Activated naive CD4-positive, alpha-beta T cell treated with Interleukin-2 at 50 U/mL for 16 hours (primary cell): ENCODE measurements around the gene GNG3.
"Not testable (repeated sequence)": the region's sequence is repeated elsewhere in the genome, so short reads cannot be mapped to it uniquely, and the experiment has no call there.

Experiments used
- DNase-seq: peaks from one replicate; pipeline ENCODE4 v3.0.0-alpha.2; 2020

GNG3 gene

GRCh38 chr11:62724171-62724570 is 16.7 kb downstream of the GNG3 start:
- DNase-seq: no peak

DNA sequence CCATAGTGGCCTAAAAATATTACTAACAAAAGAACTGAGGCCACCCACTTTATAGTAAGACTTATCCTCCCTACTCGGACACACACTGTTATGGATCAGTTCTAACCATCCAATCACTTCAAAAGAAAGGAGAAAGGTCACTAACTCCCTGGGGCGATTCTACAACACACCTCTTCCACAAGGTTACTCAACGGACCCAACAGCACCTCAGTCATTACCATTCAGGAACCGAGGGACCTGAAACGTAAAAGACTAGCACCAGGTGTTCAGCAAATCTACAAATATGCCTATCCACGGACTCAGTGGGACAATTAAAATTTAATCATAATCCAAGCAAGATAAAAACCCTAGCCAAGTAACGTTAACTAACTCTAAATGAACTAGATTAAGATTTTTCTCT is 18.2 kb downstream of the GNG3 start:
- DNase-seq: no peak

DNA sequence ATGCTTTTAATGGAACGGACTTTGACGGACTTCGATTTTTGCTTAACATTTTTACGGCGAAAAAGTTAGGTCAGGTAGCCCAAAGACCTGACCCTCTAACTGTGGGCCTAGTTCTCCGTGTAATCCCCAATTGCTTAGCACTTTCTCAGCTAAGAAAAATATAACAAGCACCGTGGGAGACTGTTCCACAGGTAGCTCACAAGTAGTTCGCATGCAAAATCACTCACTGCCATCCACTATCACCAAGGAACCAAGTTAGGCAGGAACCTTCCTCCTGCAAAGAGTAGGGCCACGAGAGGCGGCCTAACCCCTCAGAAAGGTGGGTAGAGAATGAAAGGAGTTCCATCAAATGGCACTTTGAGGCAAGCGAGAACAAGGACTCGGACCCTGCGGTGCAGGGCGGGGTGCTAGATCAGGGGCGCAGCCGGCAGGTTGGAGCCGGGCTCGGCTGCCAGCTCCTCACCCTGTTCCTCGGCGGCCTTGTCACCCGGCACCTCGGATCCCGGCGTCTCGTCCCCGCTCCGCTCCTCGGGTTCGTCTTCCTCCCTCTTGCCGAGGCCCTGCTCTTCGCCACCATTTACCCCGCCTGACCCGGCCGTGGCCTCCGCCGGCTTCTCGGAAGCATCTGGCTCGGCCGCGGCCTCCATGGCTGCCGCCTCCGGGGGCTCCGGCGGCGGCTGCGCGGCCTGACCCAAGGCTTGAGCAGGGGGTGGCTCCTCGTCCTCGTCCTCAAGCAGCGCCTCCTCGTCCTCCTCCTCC is 18.9 kb downstream of the GNG3 start:
- DNase-seq: no peak

DNA sequence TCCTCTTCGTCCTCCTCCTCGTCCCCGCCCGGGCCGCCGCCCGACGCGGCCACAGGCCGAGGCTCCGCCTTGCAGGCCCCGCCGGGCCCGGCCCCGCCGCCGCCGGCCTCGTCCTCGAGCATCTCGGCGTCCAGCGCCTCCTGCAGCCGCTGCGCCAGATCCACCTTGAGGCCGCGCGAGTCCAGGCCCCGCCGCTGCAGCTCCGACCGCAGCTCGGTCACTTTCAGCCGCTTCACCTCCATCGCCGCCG is 19.4 kb downstream of the GNG3 start:
- DNase-seq: no peak

DNA sequence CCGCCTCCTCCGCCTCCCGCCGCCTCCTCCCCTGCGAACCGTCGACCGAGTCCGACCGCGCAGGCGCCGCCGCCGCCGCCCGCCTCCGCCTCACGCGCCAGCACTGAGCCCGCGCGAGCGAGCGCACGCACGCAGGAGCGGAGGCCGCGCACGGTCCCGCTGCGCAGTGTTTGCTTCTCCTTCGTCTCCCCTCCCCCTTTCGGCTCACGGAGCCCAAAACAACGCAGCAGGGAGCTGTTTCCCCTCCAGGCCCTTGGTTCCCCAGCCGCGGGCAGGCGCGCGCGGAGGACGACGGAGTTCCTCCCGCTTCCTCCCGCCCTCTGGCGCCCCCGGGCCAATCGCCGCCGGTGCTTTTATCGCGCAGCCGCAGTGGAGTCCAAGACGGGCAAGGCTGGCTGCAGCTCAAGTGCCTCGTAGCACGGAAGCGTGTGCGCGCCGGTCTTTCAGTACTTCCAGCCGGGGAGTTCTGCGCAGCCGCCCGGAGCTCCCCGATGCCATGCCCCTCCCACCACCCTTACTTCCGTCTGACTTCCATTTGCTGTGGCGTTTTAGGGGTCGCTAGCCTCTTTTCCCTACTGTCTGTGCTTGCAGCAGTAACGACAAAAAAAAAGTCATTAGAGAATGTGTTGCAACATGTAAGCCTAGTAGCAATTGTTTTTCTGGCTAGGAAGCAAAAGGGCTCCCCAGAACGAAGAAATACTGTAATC is 19.8 kb downstream of the GNG3 start, which contains the start of gene HNRNPUL2:
Gene HNRNPUL2, minus strand, starts transcription at position 293 of the 707 bp plus-strand sequence. CDS start 301 bp downstream, outside the sequence.
- peak; percentile 99 for DNase-seq

- DNase-seq: peak; percentile 82
These were observed 20.3 kb downstream of the GNG3 start for GRCh38 chr11:62727872-62728170.

- DNase-seq: peak; percentile 85
These were observed 20.9 kb downstream of the GNG3 start, which contains the start of gene TTC9C for GRCh38 chr11:62728171-62728988. Gene TTC9C, plus strand, starts transcription at chr11:62728486. Its CDS starts 363 bp downstream, at chr11:62728849.

GRCh38 chr11:62730076-62730475 is 22.6 kb downstream of the GNG3 start:
- not testable (repeated sequence) for DNase-seq

DNA sequence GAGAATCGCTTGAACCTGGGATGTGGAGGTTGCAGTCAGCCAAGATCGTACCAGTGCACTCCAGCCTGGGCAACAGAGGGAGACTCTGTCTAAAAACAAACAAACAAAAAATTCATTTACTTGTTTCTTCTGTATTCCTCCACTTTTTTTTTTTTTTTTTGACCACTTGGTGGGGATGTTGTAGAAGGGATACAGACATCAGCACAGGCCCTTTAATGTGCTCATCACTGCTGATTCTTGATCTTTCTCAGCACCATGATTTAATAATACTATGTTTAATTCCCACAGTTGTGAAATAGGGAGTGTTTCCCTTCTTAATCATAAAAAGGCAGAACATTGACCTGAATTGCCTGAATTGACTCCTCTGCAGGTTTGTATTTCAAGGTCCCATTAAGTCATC is 25.4 kb downstream of the GNG3 start:
- DNase-seq: no peak

- no peak for DNase-seq
These were observed 29.7 kb downstream of the GNG3 start for GRCh38 chr11:62737196-62737595.

- DNase-seq: no peak
These were observed 40.1 kb downstream of the GNG3 start for GRCh38 chr11:62747475-62748160.

DNA sequence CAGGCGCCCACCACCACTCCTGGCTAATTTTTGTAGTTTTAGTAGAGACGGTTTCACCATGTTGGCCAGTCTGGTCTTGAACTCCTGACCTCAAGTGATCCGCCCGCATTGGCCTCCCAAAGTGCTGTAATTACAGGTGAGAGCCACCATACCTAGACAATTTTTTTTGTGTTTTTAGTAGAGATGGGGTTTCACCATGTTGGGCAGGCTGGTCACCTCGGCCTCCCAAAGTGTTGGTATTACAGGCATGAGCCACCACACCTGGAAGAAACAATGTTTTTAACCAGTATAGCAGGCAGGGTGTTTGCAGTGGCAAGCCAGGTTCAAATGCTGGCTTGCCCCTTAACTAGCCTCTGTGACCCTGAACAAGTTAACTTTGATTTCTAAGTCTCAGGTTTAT is 42.5 kb downstream of the GNG3 start:
- not testable (repeated sequence) for DNase-seq

GRCh38 chr11:62752177-62752785 is 44.8 kb downstream of the GNG3 start:
- no peak for DNase-seq

GRCh38 chr11:62752994-62753735 is 45.7 kb downstream of the GNG3 start:
- DNase-seq: no peak

- peak; percentile 96 for DNase-seq
These were observed 46.5 kb downstream of the GNG3 start, which contains the start of gene ZBTB3 for GRCh38 chr11:62753736-62754603. Gene ZBTB3, minus strand, starts transcription at chr11:62754160. Its CDS starts 496 bp downstream, at chr11:62753664.

DNA sequence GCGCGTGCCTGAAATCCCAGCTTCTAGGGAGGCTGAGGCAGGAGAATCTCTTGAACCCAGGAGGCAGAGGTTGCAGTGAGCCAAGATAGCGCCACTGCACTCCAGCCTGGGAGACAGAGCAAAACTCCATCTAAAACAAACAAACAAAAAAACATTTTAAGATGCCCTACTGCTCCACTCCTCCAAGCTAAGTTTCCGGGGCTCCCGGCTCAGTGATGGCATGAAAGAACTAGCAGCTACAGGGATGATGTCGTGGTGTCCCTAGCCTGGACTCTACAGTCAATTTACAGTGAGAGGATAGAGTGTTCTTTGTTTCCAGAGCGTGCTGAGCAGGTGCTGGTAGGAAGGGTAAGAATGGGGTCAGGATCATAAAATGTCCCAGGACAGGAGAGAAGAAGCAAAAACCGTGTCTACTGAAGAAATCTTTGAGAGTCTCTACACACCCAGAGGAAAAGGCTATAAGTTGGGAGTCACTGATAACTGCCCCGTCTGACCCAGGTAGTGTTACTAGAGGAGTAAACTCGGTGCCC is 47.7 kb downstream of the GNG3 start:
- DNase-seq: no peak

DNA sequence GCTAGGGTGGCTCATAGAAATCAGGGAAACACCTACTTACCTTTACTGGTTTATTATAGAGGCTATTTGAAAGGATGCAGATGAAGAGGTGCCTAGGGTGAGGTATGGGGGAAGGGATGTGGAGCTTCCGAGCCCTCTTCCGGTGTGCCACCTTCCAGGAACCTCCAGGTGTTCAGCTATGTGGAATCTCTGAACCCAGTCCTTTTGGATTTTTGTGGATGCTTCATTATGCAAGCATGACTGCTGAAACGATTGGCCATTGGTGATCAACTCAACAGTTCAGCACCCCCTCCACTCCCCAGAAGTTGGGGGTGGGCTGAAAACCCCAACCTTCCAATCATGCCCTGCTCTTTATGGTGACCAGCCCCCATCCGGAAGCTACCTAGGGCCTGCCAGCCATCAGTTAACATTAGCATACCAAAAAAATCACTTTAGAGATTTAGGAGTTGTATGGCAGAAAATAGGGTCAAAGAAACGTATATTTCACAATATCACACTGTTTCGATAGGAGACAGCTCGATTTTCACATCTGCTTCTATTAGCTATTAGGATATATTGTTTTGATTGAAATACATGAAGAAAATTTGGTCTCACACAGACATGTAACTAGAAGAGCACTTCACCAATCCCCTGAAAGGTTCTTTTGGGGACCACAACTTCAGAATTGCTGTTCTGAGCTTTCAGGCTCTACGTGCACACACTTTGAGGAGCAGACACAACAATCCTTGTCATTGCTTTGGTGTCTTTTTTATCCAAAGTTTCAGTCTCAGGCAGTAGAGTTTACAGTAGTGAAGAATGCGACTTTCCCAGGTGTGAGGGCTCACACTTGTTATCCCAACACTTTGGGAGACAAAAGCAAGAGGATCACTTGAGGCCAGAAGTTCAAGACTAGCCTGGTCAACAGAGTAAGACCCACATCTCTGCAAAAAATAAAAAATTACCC is 50.6 kb downstream of the GNG3 start:
- DNase-seq: no peak
